ENCODE results near the gene ZNF69. TPM values are rescaled to one million over a fixed set of nuclear protein-coding genes. Genes with fewer than 3 reads are reported as not detected.
"Not testable (repeated sequence)": the region's sequence is repeated elsewhere in the genome, so short reads cannot be mapped to it uniquely, and the experiment has no call there.

ZNF69 gene
- total and polyA plus RNA-seq, 4 donors = 7.5 to 19.8 (median 15.5) TPM

DNA sequence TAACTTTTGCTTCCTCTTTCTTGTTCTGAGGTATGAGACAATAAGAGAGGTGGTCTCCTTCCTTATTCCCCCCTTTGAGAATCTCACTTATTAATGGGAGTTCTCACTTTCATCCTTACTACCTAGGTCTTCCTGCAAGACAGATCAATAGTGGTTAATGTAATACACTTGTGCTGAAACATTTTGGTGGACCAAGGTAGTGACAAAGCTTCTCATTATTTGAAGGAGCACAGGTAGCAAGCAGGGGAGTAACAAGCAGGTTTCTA is 55.2 kb downstream of the ZNF69 start:
- Histone ChIP-seq H3K27me3 (ENCODE audit: control insufficient read depth, insufficient read depth, low read length) (no peaks in the 10 kb centered on the region), H3K4me1 (ENCODE audit: control insufficient read depth, insufficient read depth, low read length) (no peaks in the 10 kb centered on the region), H3K4me3 (ENCODE audit: low read depth, low read length) (no peak overlapping the region), H3K9me3 (ENCODE audit: control insufficient read depth, insufficient read depth, low read length) (peaks cover 36% of the 10 kb centered on the region), H3K27ac (ENCODE audit: low read depth, low read length) (no peak overlapping the region), H3K36me3 (ENCODE audit: control insufficient read depth, insufficient read depth, low read length) (peaks cover 13% of the 10 kb centered on the region)
- DNase-seq (ENCODE audit: low read depth in 4 of 6, low spot score in 6 of 6) = no peak

- Histone ChIP-seq H3K36me3 (ENCODE audit: control insufficient read depth, insufficient read depth, low read length) (peaks cover 22% of the 10 kb centered on the region), H3K27ac (ENCODE audit: low read depth, low read length) (no peak overlapping the region), H3K4me1 (ENCODE audit: control insufficient read depth, insufficient read depth, low read length) (no peaks in the 10 kb centered on the region), H3K4me3 (ENCODE audit: low read depth, low read length) (no peak overlapping the region), H3K27me3 (ENCODE audit: control insufficient read depth, insufficient read depth, low read length) (no peaks in the 10 kb centered on the region), H3K9me3 (ENCODE audit: control insufficient read depth, insufficient read depth, low read length) (peaks cover 52% of the 10 kb centered on the region)
- 100% methylated on average over 3 of the region's 4 CpGs for WGBS (ENCODE audit: insufficient coverage)
- no peak for DNase-seq (ENCODE audit: low read depth in 4 of 6, low spot score in 6 of 6)
Measured at GRCh38 chr19:11944656-11945055, 57.1 kb downstream of the ZNF69 start.

GRCh38 chr19:11948646-11949045 is 61.1 kb downstream of the ZNF69 start:
- Histone ChIP-seq H3K27ac (ENCODE audit: low read depth, low read length) (no peak overlapping the region), H3K36me3 (ENCODE audit: control insufficient read depth, insufficient read depth, low read length) (peaks cover 27% of the 10 kb centered on the region), H3K4me3 (ENCODE audit: low read depth, low read length) (no peak overlapping the region), H3K9me3 (ENCODE audit: control insufficient read depth, insufficient read depth, low read length) (peaks cover 55% of the 10 kb centered on the region), H3K4me1 (ENCODE audit: control insufficient read depth, insufficient read depth, low read length) (no peaks in the 10 kb centered on the region), H3K27me3 (ENCODE audit: control insufficient read depth, insufficient read depth, low read length) (no peaks in the 10 kb centered on the region)
- no peak for DNase-seq (ENCODE audit: low read depth in 4 of 6, low spot score in 6 of 6)
- no CpG with 5 or more reads among the region's 3 CpGs for WGBS (ENCODE audit: insufficient coverage)

- peak in 1 of 6 donors; percentile 2 for DNase-seq (ENCODE audit: low read depth in 4 of 6, low spot score in 6 of 6)
- no peak overlapping the region for H3K27ac ChIP-seq (ENCODE audit: low read depth, low read length)
- peaks cover 27% of the 10 kb centered on the region for H3K36me3 ChIP-seq (ENCODE audit: control insufficient read depth, insufficient read depth, low read length)
- H3K4me1 ChIP-seq (ENCODE audit: control insufficient read depth, insufficient read depth, low read length) = no peaks in the 10 kb centered on the region
- 93% methylated on average over 2 of the region's 4 CpGs for WGBS (ENCODE audit: insufficient coverage)
- H3K4me3 ChIP-seq (ENCODE audit: low read depth, low read length) = no peak overlapping the region
- H3K9me3 ChIP-seq (ENCODE audit: control insufficient read depth, insufficient read depth, low read length) = peaks cover 52% of the 10 kb centered on the region
- no peaks in the 10 kb centered on the region for H3K27me3 ChIP-seq (ENCODE audit: control insufficient read depth, insufficient read depth, low read length)
Measured at GRCh38 chr19:11949201-11949600, 61.6 kb downstream of the ZNF69 start.

DNA sequence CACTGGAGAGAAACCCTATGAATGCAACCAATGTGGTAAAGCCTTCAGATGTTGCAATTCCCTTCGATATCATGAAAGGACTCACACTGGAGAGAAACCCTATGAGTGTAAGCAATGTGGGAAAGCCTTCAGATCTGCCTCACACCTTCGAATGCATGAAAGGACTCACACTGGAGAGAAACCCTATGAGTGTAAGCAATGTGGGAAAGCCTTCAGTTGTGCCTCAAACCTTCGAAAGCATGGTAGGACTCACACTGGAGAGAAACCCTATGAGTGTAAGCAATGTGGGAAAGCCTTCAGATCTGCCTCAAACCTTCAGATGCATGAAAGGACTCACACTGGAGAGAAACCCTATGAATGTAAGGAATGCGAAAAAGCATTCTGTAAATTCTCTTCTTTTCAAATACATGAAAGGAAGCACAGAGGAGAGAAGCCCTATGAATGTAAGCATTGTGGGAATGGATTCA is 62.1 kb downstream of the ZNF69 start:
- H3K27me3 ChIP-seq (ENCODE audit: control insufficient read depth, insufficient read depth, low read length); H3K4me1 ChIP-seq (ENCODE audit: control insufficient read depth, insufficient read depth, low read length); DNase-seq (ENCODE audit: low read depth in 4 of 6, low spot score in 6 of 6); H3K27ac ChIP-seq (ENCODE audit: low read depth, low read length); H3K4me3 ChIP-seq (ENCODE audit: low read depth, low read length): not testable (repeated sequence)
- peaks cover 49% of the 10 kb centered on the region for H3K9me3 ChIP-seq (ENCODE audit: control insufficient read depth, insufficient read depth, low read length)
- peaks cover 27% of the 10 kb centered on the region for H3K36me3 ChIP-seq (ENCODE audit: control insufficient read depth, insufficient read depth, low read length)
- WGBS (ENCODE audit: insufficient coverage) = 100% methylated on average over 3 of the region's 4 CpGs

- no CpG with 5 or more reads among the region's 5 CpGs for WGBS (ENCODE audit: insufficient coverage)
- H3K27ac ChIP-seq (ENCODE audit: low read depth, low read length) = no peak overlapping the region
- H3K4me3 ChIP-seq (ENCODE audit: low read depth, low read length) = no peak overlapping the region
- no peaks in the 10 kb centered on the region for H3K4me1 ChIP-seq (ENCODE audit: control insufficient read depth, insufficient read depth, low read length)
- no peak for DNase-seq (ENCODE audit: low read depth in 4 of 6, low spot score in 6 of 6)
- H3K36me3 ChIP-seq (ENCODE audit: control insufficient read depth, insufficient read depth, low read length) = peaks cover 27% of the 10 kb centered on the region
- no peaks in the 10 kb centered on the region for H3K27me3 ChIP-seq (ENCODE audit: control insufficient read depth, insufficient read depth, low read length)
- peaks cover 46% of the 10 kb centered on the region for H3K9me3 ChIP-seq (ENCODE audit: control insufficient read depth, insufficient read depth, low read length)
Measured at GRCh38 chr19:11950312-11950711, 62.7 kb downstream of the ZNF69 start.

Other genes with a start within 250 kb of the ZNF69 start
- 10 to 100 TPM; 16.0 to 26.1 TPM for gene ZNF823, start 148.8 kb upstream of the ZNF69 start, total RNA-seq
- gene ZNF823, start 148.8 kb upstream of the ZNF69 start, polyA plus RNA-seq (ENCODE audit: insufficient read length in 2 of 2) = 1 to 10 TPM; 4.8 to 5.5 TPM
- 10 to 100 TPM; 23.4 to 38.5 TPM for gene ZNF441, start 120.8 kb upstream of the ZNF69 start, total RNA-seq
- 10 to 100 TPM; 10.7 to 13.0 TPM for gene ZNF441, start 120.8 kb upstream of the ZNF69 start, polyA plus RNA-seq (ENCODE audit: insufficient read length in 2 of 2)
- gene ZNF491, start 89.3 kb upstream of the ZNF69 start, total RNA-seq = 10 to 100 TPM in 1 of 2 donors, 1 to 10 TPM in 1; 8.7 to 13.9 TPM
- gene ZNF491, start 89.3 kb upstream of the ZNF69 start, polyA plus RNA-seq (ENCODE audit: insufficient read length in 2 of 2) = 1 to 10 TPM; 7.3 to 9.6 TPM
- gene ZNF440, start 73.5 kb upstream of the ZNF69 start, total RNA-seq = 10 to 100 TPM; 20.6 to 21.0 TPM
- 10 to 100 TPM; 13.1 to 22.6 TPM for gene ZNF440, start 73.5 kb upstream of the ZNF69 start, polyA plus RNA-seq (ENCODE audit: insufficient read length in 2 of 2)
- gene ZNF439, start 39.1 kb upstream of the ZNF69 start, total RNA-seq = 10 to 100 TPM; 21.8 to 30.2 TPM
- gene ZNF439, start 39.1 kb upstream of the ZNF69 start, polyA plus RNA-seq (ENCODE audit: insufficient read length in 2 of 2) = 10 to 100 TPM; 21.7 to 23.3 TPM
- gene ZNF700, start 37.3 kb downstream of the ZNF69 start, total RNA-seq = 10 to 100 TPM; 14.2 to 22.2 TPM
- gene ZNF700, start 37.3 kb downstream of the ZNF69 start, polyA plus RNA-seq (ENCODE audit: insufficient read length in 2 of 2) = 10 to 100 TPM; 10.9 to 14.0 TPM
- 1 to 10 TPM; 4.8 to 5.7 TPM for gene ZNF763, start 77.3 kb downstream of the ZNF69 start, total RNA-seq
- 1 to 10 TPM; 3.8 to 4.8 TPM for gene ZNF763, start 77.3 kb downstream of the ZNF69 start, polyA plus RNA-seq (ENCODE audit: insufficient read length in 2 of 2)
- 10 to 100 TPM; 13.3 to 21.1 TPM for gene ZNF433, start 147.9 kb downstream of the ZNF69 start, total RNA-seq
- 10 to 100 TPM in 1 of 2 donors, 1 to 10 TPM in 1; 7.7 to 11.9 TPM for gene ZNF433, start 147.9 kb downstream of the ZNF69 start, polyA plus RNA-seq (ENCODE audit: insufficient read length in 2 of 2)
- under 1 TPM; 0.44 to 0.59 TPM for gene ZNF878, start 165.2 kb downstream of the ZNF69 start, total RNA-seq
- 1 to 10 TPM in 1 of 2 donors, under 1 TPM in 1; 0.62 to 1.6 TPM for gene ZNF878, start 165.2 kb downstream of the ZNF69 start, polyA plus RNA-seq (ENCODE audit: insufficient read length in 2 of 2)
- 10 to 100 TPM; 23.1 to 24.2 TPM for gene ZNF844, start 176.9 kb downstream of the ZNF69 start, total RNA-seq
- gene ZNF844, start 176.9 kb downstream of the ZNF69 start, polyA plus RNA-seq (ENCODE audit: insufficient read length in 2 of 2) = 10 to 100 TPM; 11.2 to 12.1 TPM